ENCODE results near the gene DLG5.

The DLG5 gene

GRCh38 chr10:77910524-77911145 lies 15.9 kb downstream of the DLG5 start:
- no peak for DNase-seq (ENCODE audit: low spot score)

DNA sequence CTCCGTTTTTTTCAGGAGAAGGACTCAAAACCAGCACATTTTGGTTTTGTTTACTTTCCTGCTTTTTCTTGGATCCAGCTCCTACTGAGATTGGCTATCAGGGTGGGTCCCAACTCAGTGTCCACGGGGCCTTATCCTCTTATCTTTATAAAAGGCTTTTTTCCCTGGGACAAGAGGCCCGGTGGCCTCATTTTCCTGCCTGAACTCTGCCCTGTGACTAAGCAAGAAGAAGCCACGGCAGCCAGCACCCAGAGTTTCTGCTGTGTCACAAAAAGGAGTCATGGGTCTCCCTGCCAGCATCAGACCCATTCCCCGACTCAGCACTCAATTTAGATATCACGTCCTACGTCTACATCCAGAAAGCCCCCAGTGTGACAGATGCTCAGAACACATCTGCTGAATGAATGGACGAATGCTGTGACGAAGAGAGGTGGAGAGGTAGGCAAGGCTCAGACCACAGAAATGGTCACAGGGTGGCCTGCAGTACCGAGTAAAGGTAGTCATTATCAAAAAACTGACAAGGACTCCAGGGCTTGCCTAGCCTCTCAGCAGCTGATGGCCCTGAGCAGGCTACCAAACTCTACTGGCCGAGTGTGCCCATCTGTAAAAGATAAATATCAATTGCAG lies 16.7 kb downstream of the DLG5 start:
- no peak for DNase-seq (ENCODE audit: low spot score)

GRCh38 chr10:77909021-77909748 lies 17.4 kb downstream of the DLG5 start:
- DNase-seq (ENCODE audit: low spot score), result no peak

GRCh38 chr10:77907900-77908717 lies 18.4 kb downstream of the DLG5 start:
- no peak for DNase-seq (ENCODE audit: low spot score)

DNA sequence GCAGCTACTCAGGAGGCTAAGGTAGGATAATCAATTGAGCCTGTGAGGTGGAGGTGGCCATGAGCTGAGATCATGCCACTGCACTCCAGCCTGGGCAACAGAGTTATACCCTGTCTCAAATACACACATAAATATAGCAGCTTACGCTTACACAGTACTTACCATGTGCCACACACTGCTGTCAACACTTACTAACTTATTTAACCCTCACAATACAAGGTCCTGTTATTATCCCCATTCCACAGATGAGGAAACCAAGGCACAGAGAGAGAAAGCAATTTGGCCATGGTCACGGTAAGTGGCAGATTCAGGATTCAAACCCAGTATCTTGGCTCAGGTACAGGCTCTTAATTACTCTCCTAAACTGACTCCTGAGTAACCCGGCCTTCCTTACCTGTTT lies 19.1 kb downstream of the DLG5 start:
- no peak for DNase-seq (ENCODE audit: low spot score)

DNA sequence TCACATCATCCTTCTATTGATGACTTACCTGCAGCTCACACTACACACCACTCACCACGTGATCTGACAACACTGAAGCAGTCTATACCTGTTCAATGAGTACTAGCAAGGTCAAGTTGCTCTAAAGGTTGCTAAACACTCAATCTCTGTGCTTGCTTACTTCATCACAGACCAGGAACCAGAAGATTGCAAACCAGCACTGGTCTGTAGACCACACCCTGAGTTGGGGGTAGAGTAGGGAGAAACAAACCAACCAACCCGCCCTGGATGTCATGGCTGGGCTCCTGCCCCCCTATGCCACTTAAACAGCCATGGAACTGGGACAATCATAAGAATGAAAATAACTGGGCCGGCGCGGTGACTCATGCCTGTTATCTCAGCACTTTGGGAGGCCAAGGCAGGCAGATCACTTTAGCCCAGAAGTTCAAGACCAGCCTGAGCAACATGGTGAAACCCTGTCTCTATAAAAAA lies 19.6 kb downstream of the DLG5 start:
- no peak for DNase-seq (ENCODE audit: low spot score)

GRCh38 chr10:77905781-77906180 lies 20.8 kb downstream of the DLG5 start:
- DNase-seq (ENCODE audit: low spot score), result no peak

DNA sequence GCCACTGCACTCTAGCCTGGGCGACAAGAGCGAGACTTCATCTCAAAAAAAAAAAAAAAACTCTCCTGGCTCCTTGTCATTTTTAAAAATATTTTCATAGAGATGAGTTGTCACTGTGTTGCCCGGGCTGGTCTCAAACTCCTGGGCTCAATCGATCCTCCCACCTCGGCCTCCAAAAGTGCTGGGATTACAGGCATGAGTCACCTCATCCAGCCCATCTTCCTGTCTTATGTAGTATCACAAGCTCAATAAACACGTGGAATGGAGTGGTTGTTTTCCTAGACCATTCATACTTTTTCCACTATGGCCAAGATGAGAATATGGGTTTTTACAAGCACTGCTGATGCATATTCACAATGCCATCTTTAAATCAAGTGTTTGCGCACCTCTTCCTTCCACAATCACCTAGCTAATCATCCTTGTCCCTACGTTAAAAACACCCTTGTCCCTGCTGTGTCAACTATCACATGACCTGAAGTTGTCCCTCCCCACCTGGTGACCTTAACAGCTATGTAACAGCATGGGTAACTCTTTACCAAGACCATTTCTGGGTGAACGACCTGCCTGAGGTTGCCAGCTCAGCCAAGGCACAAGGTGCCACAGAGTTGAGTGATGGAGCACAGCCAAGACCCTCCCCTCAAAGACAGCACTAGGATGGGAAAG lies 21.3 kb downstream of the DLG5 start:
- no peak for DNase-seq (ENCODE audit: low spot score)

- DNase-seq (ENCODE audit: low spot score), result no peak
Measured at GRCh38 chr10:77904100-77904840, 22.3 kb downstream of the DLG5 start.

DNA sequence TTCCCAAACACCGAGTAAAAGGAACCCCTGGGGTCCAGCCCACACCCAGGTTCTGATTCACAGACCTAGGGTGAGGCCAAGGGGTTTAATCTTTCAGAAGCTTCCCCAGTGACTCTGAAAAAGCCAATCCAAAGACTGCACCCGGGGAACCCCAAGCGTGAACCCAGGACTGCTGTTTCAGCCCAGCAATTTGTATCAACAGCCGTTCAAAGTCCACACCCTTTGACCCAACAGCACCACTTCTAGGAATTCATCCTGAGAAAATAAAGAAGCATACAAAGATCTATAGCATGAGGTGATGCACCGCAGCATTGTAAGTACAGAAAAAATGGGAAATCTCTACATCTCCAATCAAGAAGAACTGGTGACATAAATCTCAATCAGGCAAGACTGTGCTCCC lies 24.4 kb downstream of the DLG5 start:
- no peak for DNase-seq (ENCODE audit: low spot score)

DNA sequence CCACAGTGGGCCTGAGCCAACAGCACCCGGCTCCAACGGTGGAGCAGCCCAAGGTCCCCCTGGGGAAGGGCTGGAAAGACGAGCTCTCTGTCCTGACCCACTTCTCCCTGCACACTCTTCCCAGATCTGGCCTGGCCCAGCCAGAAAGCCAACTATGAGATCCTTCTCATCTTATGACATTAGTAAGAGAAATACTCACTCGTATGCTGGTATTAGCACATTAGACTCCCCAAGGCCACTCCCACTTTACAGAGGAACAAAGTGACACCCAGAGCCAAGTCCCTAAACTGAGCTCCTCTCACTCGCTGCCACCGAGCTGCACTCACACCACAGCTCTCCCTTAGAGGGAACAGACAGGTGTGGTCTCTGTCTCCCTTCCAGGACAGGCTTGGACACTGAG lies 24.8 kb downstream of the DLG5 start:
- no peak for DNase-seq (ENCODE audit: low spot score)

GRCh38 chr10:77899690-77900089 lies 26.9 kb downstream of the DLG5 start:
- no peak for DNase-seq (ENCODE audit: low spot score)

GRCh38 chr10:77899080-77899477 lies 27.5 kb downstream of the DLG5 start:
- no peak for DNase-seq (ENCODE audit: low spot score)

GRCh38 chr10:77898323-77899079 lies 28.1 kb downstream of the DLG5 start:
- no peak for DNase-seq (ENCODE audit: low spot score)

GRCh38 chr10:77896058-77896457 lies 30.5 kb downstream of the DLG5 start:
- DNase-seq (ENCODE audit: low spot score), result no peak

GRCh38 chr10:77894058-77894457 lies 32.5 kb downstream of the DLG5 start:
- no peak for DNase-seq (ENCODE audit: low spot score)

DNA sequence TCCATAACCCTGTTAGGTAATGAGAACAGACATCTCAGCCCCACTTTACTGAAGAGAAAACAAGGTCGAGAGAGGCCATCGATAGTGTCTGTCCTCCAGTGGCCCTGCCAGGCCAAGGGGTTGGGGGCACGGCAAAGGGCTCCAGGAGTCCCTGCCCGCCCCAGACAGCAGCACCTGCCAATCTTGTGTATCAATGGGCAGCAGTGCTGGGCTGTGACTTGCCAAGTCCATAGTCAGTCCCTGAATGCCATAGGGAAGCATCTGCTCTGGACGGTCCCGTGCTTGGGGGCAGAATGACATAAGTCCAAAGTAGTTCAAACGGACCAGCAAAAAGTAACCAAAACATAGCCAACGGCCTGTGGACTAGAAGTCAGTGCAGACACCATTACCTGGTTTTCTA lies 33.2 kb downstream of the DLG5 start:
- no peak for DNase-seq (ENCODE audit: low spot score)

DNA sequence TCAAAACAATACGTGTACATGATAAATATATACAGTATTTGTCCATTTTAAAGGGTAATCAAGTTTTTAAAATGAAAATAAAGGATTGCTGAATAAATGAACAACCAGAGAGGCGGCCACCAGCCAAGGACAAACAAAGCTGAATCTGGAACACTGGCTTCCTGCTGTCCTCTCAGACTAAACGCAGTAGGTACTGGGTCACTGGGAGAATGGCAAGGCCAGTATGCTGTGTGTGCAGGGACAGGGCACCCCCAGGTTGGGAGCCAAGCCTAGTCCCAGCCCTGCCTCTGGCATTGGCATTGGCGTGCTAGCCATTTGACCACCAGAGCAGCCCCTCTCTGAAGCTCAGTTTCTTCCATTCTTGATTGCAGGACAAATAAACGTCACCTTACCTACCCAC lies 33.8 kb downstream of the DLG5 start:
- DNase-seq (ENCODE audit: low spot score), result no peak

DNA sequence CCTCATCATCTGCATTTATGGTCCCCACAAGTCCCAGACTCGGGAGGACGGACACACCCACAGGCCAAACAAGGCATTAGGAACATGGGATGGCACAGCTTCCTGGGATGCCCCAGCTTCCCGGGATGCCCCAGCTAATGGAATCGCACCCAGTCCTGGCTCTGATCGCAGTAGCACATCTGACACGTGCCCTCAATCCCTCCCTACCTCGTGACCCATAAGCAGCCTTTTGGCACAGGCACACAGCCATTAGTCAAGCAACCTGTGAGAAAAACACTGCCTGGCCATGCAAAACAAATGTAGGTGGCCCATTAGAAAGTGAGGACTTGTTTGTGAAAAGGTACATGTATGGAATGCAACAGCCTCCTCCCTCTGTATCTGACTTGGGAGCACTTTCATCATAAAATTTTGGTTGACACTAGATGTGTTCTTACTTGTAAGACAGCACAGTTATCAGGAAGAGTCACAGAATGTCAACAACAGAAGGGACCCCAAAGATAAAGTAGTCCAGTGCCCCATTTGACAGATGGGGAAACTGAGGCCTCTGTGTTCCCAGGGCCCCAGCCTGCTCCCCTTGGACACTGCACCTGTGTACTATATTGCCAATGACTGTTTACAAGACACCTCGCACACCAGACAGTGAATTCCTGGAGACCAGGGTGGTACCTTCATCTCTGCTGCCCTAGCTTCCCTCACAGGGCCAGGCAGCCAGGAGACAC lies 34.4 kb downstream of the DLG5 start:
- DNase-seq (ENCODE audit: low spot score), result no peak

DNA sequence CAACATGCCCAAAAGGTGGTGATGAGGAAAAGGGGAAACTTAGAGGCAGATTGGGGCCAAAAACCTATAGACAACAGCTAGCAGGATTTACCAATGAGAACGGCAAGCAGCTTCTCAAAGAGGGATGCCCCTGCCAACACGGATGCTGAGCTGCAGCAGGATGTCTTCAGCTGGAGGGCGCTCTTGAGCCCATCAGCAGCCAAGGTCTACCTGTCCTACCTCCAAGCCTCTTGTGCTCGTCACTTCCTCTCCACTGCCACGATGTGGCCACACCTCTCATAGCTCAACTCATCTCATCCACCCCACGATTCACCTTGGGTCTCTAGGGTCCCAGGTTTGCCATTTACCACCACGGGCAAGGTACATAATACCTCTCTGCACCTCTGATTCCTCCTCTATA lies 36.5 kb downstream of the DLG5 start:
- no peak for DNase-seq (ENCODE audit: low spot score)
